WI38 (cell line): ENCODE results near the gene CYBA.

ENCODE experiments used
- H3K4me3 ChIP-seq: 2 replicates; pipeline ENCODE4 v1.5.1; 2011; ENCODE audit warnings: low read depth, mild to moderate bottlenecking, control low read depth, low read length
- TF ChIP-seq, protein P1 (sequence below): IDR thresholded peaks from 2 replicates; pipeline ENCODE4 v1.5.1; 2012; ENCODE audit warnings: low read depth, mild to moderate bottlenecking, control low read depth, low read length

The CYBA gene

DNA sequence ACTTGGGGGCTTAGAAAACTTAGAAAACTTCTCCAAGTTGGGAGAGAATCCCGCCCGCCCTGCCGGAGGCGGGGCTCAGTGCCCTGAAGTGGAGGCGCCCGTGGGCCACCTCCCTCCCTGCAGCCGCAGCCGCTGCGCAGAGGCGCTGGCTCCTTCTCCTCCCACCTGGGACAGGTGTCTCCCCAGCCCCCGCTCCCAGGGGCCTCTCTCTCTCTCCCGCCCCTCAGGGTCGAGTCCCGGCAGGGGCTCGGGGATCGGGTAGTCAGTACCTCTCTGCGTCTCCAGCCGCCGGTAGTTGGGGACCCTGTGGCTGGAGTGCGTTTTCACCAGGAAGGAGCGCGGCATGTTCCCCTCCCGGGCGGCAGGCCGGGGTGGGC is 35.2 kb upstream of the CYBA start:
- TF ChIP-seq, protein P1, sequence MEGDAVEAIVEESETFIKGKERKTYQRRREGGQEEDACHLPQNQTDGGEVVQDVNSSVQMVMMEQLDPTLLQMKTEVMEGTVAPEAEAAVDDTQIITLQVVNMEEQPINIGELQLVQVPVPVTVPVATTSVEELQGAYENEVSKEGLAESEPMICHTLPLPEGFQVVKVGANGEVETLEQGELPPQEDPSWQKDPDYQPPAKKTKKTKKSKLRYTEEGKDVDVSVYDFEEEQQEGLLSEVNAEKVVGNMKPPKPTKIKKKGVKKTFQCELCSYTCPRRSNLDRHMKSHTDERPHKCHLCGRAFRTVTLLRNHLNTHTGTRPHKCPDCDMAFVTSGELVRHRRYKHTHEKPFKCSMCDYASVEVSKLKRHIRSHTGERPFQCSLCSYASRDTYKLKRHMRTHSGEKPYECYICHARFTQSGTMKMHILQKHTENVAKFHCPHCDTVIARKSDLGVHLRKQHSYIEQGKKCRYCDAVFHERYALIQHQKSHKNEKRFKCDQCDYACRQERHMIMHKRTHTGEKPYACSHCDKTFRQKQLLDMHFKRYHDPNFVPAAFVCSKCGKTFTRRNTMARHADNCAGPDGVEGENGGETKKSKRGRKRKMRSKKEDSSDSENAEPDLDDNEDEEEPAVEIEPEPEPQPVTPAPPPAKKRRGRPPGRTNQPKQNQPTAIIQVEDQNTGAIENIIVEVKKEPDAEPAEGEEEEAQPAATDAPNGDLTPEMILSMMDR: no peak
- peak overlapping the region; percentile 55 for H3K4me3 ChIP-seq

DNA sequence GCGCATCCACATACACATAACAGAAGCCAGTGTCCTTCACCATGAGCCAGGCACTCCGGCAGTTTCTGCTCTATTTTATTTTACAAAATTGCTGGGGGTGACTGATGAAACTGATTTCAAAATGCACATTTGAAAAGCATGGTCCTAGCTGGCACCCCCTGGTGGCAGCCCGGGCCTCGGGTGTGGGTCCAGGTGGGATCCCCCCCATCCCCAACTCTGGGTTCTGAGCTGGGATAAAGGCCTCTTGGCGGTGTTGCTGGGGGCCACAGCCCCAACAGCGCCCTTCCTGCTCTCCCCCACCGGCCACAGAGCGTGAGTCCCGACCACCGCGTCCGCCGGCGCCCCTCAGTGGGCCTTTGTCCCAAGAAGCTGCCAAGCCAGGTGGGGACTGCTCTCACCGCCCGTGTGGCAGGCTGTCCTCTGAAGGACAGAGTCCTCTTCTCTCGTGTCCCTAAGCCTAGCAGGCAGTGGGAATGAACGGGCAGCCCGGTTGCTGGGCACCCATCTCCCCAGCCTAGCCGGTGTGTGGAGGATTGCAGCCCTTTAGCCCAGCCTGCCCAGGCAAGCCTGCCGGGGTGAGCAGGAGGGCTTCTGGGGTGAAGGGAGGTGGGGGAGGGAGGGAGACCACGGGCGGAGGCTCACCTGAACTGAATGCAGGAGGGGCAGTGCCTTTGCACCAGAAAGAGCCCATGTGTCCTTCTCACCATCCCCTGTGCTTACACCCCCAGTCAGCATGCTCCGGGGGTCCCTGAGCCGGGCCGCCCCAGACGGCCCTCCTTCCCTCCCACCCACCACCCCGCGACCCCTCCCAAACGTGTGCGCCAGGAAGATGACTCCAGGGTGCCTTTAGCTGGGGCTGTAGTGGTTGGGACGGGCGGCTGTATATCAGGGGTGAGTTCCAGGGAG is 34.6 kb upstream of the CYBA start:
- H3K4me3 ChIP-seq: peak overlapping the region; percentile 55
- TF ChIP-seq, protein P1: peak; percentile 89

DNA sequence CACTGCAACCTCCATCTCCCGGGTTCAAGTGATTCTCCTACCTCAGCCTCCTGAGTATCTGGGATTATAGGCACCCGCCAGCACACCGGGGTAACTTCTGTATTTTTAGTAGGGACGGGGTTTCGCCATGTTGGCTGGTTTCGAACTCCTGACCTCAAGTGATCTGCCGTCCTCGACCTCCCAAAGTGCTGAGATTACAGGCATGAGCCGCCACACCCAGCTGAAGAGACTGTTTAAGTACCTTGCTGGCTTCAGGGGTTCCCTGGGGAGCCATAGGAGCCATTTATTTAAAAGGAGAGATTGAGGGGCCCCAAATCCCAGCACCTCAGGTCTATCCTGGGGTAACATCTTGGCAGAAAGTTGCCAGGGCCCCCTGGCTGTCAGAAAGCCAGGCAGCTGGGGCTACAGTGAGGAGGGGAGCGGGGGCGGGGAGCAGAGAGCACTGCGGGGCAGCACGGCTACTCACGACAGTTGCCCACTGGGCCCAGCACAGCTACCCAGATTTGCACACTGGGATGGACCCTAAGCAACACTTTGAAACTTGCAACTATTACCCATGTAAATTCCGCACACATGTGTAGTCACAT is 33.8 kb upstream of the CYBA start:
- TF ChIP-seq, protein P1: no peak
- no peak overlapping the region for H3K4me3 ChIP-seq

DNA sequence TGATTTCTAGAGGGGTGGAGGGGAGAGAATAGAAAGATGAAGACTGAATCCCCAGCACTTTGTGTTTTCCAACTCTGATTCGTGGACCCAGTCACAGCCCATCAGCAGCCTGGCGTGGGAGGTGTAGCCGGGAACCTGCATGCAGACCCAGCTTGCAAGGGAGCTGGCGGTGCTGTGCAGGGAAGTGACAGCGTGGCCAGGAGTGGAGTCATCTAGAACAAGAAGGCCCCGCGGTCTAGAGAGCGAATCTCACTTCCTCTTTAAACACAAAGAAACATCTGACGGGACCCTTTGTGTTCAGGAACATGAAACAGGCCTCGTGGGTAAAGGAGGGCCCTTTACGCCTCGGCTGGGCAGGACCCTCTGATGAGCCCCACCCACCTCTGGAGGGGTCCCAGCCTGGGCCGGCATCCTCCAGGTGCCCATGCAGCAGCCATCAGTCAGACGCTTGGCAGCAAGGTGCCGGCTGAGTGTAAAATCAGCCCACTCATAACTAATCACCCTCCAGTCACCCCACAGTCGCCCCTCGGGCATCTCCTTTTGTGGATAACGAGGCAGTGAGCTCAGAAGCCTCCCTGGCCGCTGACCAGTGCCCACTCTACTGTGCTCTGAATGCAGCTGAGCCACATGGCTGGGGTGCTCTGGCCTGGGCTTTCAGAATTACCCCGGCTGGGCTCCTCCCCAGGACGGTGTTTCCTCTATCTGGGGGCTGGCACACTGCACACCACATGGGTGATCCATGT is 31.0 kb upstream of the CYBA start:
- H3K4me3 ChIP-seq: no peak overlapping the region
- TF ChIP-seq, protein P1: no peak

DNA sequence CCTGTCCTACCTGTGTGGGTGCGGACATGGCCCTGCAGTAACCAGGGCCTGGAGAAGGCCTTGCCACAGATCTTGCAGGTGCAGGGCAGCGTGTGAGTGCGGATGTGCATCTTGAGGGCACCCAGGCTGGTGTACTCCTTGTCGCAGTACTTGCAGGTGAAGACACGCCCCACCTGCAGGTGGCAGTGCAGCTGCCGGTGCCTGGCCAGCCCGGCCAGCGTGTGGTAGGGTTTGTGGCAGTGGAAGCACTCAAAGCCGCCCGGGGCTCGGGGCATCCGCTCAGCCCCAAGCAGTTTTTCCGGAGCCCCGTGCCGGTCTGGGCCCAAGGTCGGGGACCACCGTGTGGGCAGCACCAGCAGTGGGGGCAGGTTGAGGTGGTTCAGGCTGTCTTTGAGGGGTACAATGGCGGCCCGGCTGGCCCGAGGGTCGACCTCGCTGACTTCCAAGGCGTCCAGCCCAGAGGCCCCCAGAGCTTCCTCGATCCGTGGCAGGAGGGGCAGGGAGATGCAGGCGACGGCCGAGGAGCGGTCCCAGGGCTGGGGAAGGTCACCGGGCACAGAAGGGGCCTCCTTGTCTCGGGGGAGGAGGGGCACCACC is 30.3 kb upstream of the CYBA start:
- TF ChIP-seq, protein P1: no peak
- no peak overlapping the region for H3K4me3 ChIP-seq

DNA sequence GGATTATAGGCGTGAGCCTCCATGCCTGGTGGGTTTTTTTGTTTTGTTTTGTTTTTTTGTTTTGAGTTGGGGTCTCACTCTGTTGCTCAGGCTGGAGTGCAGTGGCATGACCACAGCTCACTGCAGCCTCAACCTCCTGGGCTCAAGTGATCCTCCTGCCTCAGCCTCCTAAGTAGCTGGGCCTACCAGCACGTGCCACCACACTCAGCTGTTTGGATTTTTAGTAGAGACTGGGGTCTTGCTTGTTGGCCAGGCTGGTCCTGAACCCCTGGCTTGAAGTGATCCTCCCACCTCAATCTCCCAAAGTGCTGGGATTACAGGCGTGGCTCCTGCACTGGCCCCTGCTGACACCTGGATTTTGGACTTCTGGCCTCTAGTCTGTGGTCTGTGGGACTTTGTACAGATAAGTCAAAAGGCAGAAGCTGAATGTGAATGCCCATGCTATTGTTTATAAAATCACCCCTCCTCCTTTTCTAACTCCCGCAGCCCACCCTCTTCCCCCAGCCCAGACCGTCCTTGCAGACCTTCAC is 29.8 kb upstream of the CYBA start:
- TF ChIP-seq, protein P1: no peak
- H3K4me3 ChIP-seq: no peak overlapping the region
